NB4 (cell line): ENCODE results near the gene KLHL18.
"Not testable (repeated sequence)": the region's sequence is repeated elsewhere in the genome, so short reads cannot be mapped to it uniquely, and the experiment has no call there.

Experiments
- DNase-seq: peaks from one replicate; pipeline ENCODE4 v3.0.0; 2010; ENCODE audit warnings: low read depth
- H3K4me3 ChIP-seq: one replicate; pipeline ENCODE4 v1.5.1; 2011; ENCODE audit warnings: mild to moderate bottlenecking, low read depth, low read length, moderate library complexity
- MYC ChIP-seq: IDR thresholded peaks from 2 replicates; pipeline ENCODE4 v1.6.1; 2011; ENCODE audit warnings: low read depth, low read length
- POLR2A ChIP-seq: IDR thresholded peaks from 2 replicates; pipeline ENCODE4 v1.6.1; 2011; ENCODE audit warnings: mild to moderate bottlenecking; ENCODE audit not compliant: insufficient read length; ENCODE audit errors: extremely low read depth
- TF ChIP-seq, protein P1 (sequence below): IDR thresholded peaks from 2 replicates; pipeline ENCODE4 v1.6.1; 2011; ENCODE audit warnings: low read depth, low read length
- TF ChIP-seq, protein P2 (sequence below): IDR thresholded peaks from one replicate; pipeline ENCODE4 v1.5.1; 2012; ENCODE audit warnings: low read depth, low read length

Gene KLHL18

DNA sequence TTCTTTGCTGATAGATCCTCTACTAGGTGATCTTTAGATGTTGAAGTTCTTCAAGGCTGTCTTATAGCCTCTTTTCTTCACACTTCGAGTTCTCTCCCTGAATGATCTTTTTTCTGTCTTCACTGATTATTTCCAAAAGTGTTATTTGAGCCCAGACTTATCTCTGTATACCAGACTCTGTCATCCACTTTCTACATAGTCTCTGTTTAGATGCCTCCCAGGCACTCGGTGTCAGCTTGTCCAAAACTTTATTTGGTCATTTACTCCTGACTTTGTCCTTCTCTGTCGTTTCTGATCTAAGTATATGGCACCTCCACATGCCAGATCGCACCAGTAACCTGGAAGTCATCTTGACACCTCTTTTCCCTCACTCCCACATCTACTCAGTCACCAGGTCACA lies 27.6 kb downstream of the KLHL18 start:
- H3K4me3 ChIP-seq, result no peak overlapping the region
- TF ChIP-seq, protein P1, sequence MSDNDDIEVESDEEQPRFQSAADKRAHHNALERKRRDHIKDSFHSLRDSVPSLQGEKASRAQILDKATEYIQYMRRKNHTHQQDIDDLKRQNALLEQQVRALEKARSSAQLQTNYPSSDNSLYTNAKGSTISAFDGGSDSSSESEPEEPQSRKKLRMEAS, result no peak
- no peak for TF ChIP-seq POLR2A
- TF ChIP-seq, protein P2, sequence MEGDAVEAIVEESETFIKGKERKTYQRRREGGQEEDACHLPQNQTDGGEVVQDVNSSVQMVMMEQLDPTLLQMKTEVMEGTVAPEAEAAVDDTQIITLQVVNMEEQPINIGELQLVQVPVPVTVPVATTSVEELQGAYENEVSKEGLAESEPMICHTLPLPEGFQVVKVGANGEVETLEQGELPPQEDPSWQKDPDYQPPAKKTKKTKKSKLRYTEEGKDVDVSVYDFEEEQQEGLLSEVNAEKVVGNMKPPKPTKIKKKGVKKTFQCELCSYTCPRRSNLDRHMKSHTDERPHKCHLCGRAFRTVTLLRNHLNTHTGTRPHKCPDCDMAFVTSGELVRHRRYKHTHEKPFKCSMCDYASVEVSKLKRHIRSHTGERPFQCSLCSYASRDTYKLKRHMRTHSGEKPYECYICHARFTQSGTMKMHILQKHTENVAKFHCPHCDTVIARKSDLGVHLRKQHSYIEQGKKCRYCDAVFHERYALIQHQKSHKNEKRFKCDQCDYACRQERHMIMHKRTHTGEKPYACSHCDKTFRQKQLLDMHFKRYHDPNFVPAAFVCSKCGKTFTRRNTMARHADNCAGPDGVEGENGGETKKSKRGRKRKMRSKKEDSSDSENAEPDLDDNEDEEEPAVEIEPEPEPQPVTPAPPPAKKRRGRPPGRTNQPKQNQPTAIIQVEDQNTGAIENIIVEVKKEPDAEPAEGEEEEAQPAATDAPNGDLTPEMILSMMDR, result no peak
- TF ChIP-seq MYC, result no peak
- DNase-seq, result no peak

GRCh38 chr3:47313341-47314055 lies 30.8 kb downstream of the KLHL18 start:
- no peak for DNase-seq
- H3K4me3 ChIP-seq, result no peak overlapping the region
- TF ChIP-seq, protein P1, result no peak

GRCh38 chr3:47314056-47314764 lies 31.5 kb downstream of the KLHL18 start:
- no peak overlapping the region for H3K4me3 ChIP-seq
- no peak for DNase-seq
- no peak for TF ChIP-seq MYC
- TF ChIP-seq, protein P2, result no peak
- no peak for TF ChIP-seq POLR2A
- TF ChIP-seq, protein P1, result no peak

GRCh38 chr3:47315069-47315647 lies 32.4 kb downstream of the KLHL18 start:
- TF ChIP-seq, protein P2, result no peak
- DNase-seq, result no peak
- H3K4me3 ChIP-seq, result no peak overlapping the region

DNA sequence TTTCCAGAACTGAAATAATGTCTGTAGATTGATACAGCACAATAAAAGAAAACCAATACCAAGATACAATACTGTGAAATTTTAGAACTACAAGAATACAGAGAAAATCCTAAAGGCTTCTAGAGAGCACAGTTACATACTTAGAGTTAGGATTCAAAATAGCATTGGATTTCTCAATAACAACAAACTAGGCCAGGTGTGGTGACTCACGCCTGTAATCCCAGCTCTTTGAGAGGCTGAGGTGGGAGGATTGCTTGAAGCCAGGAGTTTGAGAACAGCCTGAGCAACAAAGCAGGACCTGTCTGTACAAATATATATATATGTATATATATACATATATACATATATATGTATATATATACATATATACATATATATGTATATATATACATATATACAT lies 33.4 kb downstream of the KLHL18 start:
- not testable (repeated sequence) for DNase-seq, H3K4me3 ChIP-seq

DNA sequence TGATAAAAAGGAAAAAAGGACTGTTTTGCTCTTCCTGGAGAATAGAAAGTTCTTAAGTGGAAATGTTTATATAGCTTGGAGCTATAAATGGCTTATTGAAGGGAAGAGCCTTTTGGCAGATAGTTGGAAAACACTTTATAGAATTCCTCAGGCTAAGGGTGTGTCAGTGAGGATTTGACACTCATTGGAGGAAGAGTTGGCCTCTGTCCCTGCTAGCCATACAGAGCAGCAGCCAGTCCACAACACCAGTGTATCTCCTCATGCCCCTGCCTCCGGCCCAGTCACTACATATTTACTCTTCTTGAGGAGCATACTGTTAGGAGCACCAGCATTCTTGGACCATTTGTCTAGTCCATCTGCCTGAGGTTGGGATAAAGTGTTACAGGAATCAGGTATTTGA lies 36.2 kb downstream of the KLHL18 start:
- TF ChIP-seq MYC, result no peak
- TF ChIP-seq, protein P2, result no peak
- TF ChIP-seq, protein P1, result no peak
- TF ChIP-seq POLR2A, result no peak
- H3K4me3 ChIP-seq, result no peak overlapping the region
- no peak for DNase-seq

DNA sequence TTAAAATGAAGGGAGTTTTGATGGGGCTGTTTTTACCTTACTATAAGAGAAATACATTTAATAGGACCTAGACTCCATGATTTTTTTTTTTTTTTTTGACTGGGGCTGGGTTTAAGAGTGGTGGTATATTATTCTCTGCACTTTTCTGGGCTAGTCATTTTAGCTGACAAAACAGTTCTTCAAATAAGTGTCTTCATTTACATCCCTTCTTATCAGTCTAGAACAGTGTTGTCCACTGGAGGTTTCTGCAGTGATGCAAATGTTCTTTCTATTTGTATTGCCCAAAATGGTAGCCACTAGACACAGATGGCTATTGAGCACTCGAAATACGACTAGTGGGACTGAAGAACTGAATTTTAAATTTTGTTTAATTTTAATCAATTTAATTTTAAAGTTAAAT lies 37.2 kb downstream of the KLHL18 start:
- TF ChIP-seq, protein P1, result no peak
- TF ChIP-seq, protein P2, result no peak
- TF ChIP-seq POLR2A (no peak), MYC (no peak)
- H3K4me3 ChIP-seq, result no peak overlapping the region
- DNase-seq, result no peak
